GM12872 (cell line): Measurements from ENCODE around the gene FBXL14.

ENCODE experiments used
- CTCF ChIP-seq: IDR thresholded peaks from 3 replicates; pipeline ENCODE4 v1.5.1; 2011; ENCODE audit warnings: low read depth, mild to moderate bottlenecking, low read length, moderate library complexity; ENCODE audit not compliant: insufficient read depth

The FBXL14 gene

DNA sequence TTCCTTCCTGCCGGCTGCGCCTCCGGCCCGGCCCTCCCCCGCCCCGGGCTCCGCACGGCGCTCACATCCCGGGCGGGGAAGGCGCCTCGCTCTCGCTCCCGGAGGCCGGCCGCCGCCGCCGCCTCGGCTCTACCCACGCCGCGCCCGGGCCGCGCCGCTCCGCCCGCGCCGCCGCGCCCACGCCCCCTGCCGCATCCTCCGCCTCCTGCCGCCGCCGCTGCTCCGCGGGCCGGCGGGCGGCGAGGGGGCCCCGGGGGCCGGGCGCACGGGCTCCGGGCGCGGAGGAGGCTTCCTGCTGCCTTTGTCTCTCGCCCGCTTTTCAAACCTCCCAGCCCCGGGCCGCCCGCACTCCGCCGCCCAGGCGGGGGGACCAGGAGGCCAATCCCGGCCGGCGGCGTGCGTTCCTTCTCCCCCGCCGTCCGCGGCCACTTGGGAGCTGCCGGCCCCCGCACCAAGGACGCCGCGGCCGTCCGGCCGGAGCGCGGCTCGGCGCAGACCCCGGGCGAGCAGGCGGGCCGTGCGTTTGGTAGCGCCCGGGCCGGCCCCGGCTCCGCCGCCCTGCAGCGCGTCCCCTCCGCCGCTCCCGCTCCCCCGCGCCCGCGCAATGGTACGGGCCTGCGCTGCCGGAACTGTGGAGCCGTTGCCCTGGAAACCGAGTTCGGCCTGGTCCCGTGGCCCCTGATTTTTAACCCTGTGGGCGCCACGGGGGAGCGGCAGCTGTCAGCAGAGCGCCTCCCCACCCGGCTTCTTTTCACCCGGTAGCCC, at the start of gene FBXL14:
TSS of gene FBXL14 (minus strand) at position 321 of the 765 bp plus-strand sequence. CDS start 515 bp downstream, outside the sequence.
- TF ChIP-seq CTCF, result no peak

- no peak for TF ChIP-seq CTCF
Measured at GRCh38 chr12:1643905-1644533, 49.6 kb upstream of the FBXL14 start.

- TF ChIP-seq CTCF, result no peak
Measured at GRCh38 chr12:1643043-1643442, 48.7 kb upstream of the FBXL14 start.

DNA sequence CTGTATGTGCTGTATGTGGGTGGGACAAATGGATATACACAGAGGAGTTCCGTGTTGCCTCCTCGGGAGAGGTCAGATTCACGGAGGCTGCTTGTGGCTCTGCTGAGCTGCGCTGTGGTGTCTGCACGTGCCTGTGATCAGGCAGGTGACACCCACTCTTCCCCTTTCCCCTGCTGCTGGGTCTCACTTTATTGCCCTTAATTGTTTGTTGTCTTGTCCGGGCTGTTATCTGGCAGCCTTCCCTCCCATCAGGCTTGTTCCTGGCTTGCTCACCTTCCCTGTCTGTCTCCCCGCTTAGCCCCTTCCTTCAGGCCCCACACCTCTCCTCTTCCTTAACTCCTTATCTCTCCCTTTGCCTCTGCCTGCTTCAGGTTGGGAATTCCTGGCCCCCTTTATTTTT, 48.1 kb upstream of the FBXL14 start:
- no peak for TF ChIP-seq CTCF

GRCh38 chr12:1640328-1641234, 46.2 kb upstream of the FBXL14 start:
- no peak for TF ChIP-seq CTCF

DNA sequence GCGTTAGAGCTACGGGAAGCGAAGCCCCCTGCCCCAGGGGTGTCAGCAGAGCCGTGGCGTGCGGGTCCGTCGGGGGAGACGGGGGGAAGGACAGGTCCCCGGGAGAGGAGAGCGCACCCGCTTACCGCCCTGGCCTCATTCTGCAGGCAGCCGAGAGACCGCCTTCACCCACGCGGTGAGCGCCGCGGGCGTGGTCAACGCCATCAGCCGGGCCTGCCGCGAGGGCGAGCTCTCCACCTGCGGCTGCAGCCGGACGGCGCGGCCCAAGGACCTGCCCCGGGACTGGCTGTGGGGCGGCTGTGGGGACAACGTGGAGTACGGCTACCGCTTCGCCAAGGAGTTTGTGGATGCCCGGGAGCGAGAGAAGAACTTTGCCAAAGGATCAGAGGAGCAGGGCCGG, 45.2 kb upstream of the FBXL14 start:
- no peak for TF ChIP-seq CTCF

GRCh38 chr12:1638203-1638602, 43.8 kb upstream of the FBXL14 start:
- no peak for TF ChIP-seq CTCF
